H54 (cell line): ENCODE measurements around the gene TUBB6.

Source experiments
- DNase-seq: peaks from one replicate; pipeline ENCODE4 v3.0.0; 2011; ENCODE audit warnings: low spot score, mixed read lengths; ENCODE audit not compliant: insufficient read length
- FAIRE-seq: peaks from 3 replicates; lab custom pipeline; 2011; peaks lifted over from hg19 to GRCh38; lab: Jason Lieb, UNC
- POLR2A ChIP-seq: IDR thresholded peaks from 2 replicates; pipeline ENCODE4 v1.6.1; 2011; ENCODE audit warnings: low read depth, mild to moderate bottlenecking, low read length

The TUBB6 gene

DNA sequence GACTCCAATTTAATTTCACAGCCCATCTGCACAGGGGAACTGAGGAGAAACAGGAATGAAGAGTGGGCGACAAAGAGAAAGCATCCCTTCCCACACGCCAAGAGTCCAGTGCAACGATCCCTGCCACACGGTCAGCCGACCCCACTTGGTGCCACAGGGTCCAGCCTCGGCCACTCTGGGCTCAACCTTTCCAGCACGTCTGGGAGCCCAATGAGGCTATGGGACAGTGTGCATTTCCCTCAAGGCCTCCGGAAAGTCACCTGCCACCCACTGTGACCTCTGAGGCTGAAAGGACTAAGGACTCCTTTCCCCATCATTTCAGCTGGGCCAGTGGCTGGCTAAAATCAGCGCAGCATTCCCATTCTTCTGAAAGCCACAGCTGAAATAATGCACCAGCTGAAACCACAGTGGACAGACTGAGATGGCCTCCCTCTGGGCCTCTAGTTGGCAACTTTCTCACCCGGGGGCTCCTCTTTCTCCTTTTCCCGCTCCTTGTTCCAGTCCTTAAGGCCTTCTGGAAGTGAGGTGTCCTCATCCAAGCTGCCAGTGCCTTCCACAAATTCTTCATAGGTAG is 21.2 kb downstream of the TUBB6 start:
- DNase-seq: no peak
- TF ChIP-seq POLR2A: no peak
- FAIRE-seq: no peak

- DNase-seq: no peak
- no peak for TF ChIP-seq POLR2A
- no peak for FAIRE-seq
Observed at GRCh38 chr18:12330766-12331165, 22.7 kb downstream of the TUBB6 start.

DNA sequence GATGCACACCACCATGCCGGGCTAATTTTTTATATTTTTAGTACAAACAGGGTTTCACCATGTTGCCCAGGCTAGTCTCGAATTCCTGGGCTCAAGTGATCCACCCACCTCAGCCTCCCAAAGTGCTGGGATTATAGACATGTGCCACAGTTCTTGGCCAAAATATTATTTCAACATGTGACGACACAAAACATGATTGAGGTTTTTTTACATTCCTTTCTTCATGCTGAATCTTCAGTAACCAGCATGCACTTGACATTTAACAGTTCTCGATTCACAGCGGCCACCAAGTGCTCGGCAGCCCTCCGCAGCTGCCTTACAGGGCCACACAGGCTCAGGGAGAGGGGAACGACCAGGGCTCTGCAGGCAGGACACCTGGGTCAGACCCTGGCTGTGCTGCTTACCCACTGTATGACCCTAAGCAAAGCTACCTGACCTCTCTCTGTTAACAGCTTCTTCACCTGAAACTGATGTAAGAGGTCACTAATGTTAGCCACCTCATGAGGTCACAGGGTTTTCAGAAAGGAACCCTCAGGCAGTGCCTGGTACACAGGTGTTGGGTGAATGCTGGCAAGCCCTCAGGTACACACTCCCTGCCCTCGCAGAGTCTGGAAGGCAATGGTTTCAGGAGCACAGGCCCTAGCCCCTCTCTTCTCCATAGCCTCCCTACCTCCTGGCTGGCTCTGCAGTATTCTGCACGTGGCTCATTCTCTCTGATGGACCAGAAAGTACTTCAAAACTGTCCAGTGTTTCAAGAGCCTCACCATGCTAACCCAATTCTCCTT is 25.7 kb downstream of the TUBB6 start:
- no peak for TF ChIP-seq POLR2A
- FAIRE-seq (no peak), DNase-seq (no peak)

- no peak for TF ChIP-seq POLR2A
- FAIRE-seq: no peak
Observed at GRCh38 chr18:12334366-12334808, 26.3 kb downstream of the TUBB6 start.

DNA sequence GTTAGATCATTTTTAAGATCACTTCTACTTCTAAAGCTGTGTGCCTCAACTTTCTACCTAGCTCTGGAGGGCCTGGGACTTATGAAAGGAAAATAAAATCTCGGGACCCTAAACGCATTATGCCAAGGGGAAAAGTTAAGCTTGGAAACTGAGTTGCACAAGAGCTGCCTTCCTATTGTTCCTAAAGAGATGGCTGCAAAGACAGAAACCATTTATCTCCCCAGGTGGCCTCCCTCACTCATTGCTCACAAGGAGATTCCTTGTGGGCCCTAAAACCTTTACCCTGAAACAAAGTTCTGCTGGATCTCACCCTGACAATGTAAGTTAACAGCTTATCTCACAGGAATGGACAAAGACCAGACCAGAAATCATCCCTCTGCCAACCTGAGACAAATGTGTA is 26.8 kb downstream of the TUBB6 start:
- no peak for FAIRE-seq
- TF ChIP-seq POLR2A: no peak
- no peak for DNase-seq

More at GRCh38 chr18:12334366-12334808, 26.3 kb downstream of the TUBB6 start:
- no peak for DNase-seq

- no peak for TF ChIP-seq POLR2A
- FAIRE-seq (no peak), DNase-seq (no peak)
Observed at GRCh38 chr18:12335503-12335902, 27.5 kb downstream of the TUBB6 start.

GRCh38 chr18:12336171-12336613 is 28.2 kb downstream of the TUBB6 start:
- FAIRE-seq (no peak), DNase-seq (no peak)
- TF ChIP-seq POLR2A: no peak

DNA sequence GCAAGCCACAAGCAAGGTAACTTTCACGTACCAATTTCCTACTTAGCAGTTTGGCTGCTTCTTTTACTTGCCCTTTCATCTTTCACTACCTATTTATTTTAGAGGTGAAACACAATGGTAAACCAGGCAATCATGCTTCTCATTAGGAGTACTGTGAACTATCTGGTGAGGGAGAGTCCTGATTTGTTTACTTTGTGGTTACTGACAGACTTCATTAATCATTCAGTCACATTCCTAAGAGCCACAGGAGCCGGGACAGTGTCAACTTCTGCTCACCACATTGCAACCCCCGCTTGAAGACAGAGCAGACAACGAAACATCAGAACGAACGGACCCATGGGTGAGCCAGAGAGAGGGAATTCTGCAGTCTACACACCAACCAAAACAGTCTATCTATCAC is 28.8 kb downstream of the TUBB6 start:
- TF ChIP-seq POLR2A: no peak
- no peak for DNase-seq
- FAIRE-seq: no peak

- no peak for TF ChIP-seq POLR2A
- DNase-seq: no peak
- FAIRE-seq: no peak
Observed at GRCh38 chr18:12338382-12338781, 30.3 kb downstream of the TUBB6 start.

DNA sequence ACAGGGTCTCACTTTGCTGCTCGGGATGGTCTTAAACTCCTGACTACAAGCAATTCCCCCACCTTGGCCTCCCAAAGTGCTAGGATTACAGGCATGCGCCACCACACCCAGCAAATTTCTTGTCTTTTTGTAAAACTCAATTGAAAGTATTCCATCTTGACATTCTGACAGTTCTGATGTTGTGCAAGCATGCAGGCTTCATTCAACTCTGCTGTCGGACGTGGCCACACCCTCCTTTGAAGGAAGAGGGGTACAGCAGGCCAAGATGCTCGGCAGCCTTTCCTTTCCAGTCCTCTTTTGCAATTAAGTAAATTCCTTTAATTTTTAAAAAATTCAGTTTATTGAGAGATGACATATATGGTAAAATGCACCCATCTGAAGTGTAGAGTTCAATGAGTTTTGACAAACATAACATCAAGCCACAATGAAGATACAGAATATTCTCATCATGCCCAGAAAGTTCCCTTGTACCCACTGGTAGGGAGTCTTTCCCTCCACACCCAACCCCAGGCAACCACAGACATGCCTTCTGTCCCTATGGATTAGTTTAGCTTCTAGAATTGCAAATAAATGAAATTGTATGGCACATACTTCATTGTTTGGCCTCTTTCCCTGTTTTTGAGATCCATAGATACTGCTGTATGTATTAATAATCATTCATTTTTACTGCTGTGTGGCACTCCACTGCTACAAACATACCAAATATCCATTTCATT is 33.1 kb downstream of the TUBB6 start:
- DNase-seq (no peak), FAIRE-seq (no peak)
- no peak for TF ChIP-seq POLR2A

GRCh38 chr18:12342661-12343060 is 34.6 kb downstream of the TUBB6 start:
- no peak for TF ChIP-seq POLR2A
- DNase-seq: no peak
- FAIRE-seq: no peak

- DNase-seq (no peak), FAIRE-seq (no peak)
- TF ChIP-seq POLR2A: no peak
Observed at GRCh38 chr18:12345491-12346239, 37.6 kb downstream of the TUBB6 start.

GRCh38 chr18:12346240-12346565 is 38.2 kb downstream of the TUBB6 start:
- no peak for FAIRE-seq
- TF ChIP-seq POLR2A: no peak
- no peak for DNase-seq

DNA sequence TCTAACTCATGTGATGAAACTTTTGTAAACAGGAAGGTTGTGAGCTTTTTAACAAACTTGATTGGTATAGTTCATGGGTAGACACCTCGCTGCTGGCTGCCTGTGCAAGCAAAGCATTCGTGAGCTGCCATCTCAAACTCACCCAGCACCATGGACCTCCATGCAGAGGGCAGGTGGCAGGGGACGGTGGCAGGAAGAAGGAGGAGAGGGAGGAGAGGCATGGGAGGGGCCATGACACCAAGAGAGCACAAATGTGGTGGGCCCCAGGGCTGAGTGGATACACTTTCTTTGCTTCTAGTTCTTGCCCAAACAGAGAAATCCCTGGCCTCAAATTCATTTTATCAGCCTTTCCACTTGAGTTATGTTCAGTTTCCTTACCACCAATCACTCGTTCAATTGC is 39.9 kb downstream of the TUBB6 start:
- no peak for TF ChIP-seq POLR2A
- DNase-seq: no peak
- no peak for FAIRE-seq

DNA sequence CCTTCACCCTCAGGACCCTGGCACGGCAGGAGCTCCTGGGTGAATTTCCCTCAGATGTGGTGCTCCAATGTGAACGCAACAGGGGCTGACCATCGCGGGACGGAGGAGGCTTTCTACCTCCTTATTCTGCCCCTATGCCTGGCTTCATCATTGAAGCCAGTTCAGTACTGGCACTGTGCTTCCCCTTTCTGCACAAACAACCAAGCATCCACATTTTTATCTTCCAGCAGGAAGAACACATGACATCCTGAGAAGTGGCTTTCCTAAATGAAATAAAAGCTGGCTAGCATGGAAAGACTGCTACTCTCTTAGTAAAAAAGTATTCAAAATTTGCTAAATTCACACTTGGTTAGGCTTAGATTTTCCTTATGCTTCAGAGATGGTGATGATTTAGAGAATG is 44.1 kb downstream of the TUBB6 start:
- no peak for FAIRE-seq
- no peak for DNase-seq
- no peak for TF ChIP-seq POLR2A
